Adrenal gland (tissue), 5 donors: ENCODE measurements around the gene GRM4.

ENCODE experiments used
- CTCF ChIP-seq, 6 experiments: fragments of 450-650 bp in 4 of 6; fragments of 200-600 bp in 2 of 6; sonication (generic) in 1 of 6; IDR thresholded peaks; 1 replicate in 5 of 6; 2 replicates in 1 of 6; pipeline versions ENCODE4 v1.5.1 to v1.8.0; 2016 to 2021; ENCODE audit warnings: antibody characterized with exemption in 6 of 6, mild to moderate bottlenecking in 2 of 6, moderate library complexity in 1 of 6
- POLR2A ChIP-seq, 2 donors: fragments of 450-650 bp; IDR thresholded peaks; one replicate each; pipeline ENCODE4 v1.6.1; 2017; ENCODE audit warnings: antibody characterized with exemption in 2 of 2, mild to moderate bottlenecking in 2 of 2, moderate library complexity in 1 of 2
- donor health status: DM: no; HTN: no; CAD: no.

DNA sequence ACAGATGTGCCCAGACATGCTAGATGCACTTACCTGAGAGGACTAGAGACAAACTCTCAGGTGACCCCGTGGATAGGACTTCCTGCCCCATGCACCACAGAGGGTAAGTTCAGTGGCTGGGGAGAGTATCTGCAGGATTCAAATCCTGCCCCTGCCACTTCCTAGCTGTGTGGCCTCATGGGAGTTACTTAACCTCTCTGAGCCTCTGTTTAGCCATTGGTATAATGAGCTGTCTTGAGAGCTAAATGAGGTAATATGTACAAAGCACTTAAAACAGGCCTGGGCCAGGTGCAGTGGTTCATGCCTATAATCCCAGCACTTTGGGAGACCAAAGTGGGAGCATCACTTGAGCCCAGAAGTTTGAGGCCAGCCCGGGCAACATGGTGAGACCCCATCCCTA is 59.3 kb downstream of the GRM4 start:
- TF ChIP-seq CTCF (IDR thresholded peaks at IDR 0.05), result no peak
- no peak for TF ChIP-seq POLR2A (IDR thresholded peaks at IDR 0.05)
